GM12864 (cell line): Measurements from ENCODE around the gene CCNYL1.

Experiments
- DNase-seq: peaks from one replicate; pipeline ENCODE4 v3.0.0-alpha.2; 2011; ENCODE audit warnings: low read depth
- H3K4me3 ChIP-seq: 2 replicates; pipeline ENCODE4 v1.5.1; 2011; ENCODE audit warnings: mild to moderate bottlenecking, low read depth, low read length, control low read depth
- TF ChIP-seq, protein P1 (sequence below): IDR thresholded peaks from 2 replicates; pipeline ENCODE4 v1.5.1; 2011; ENCODE audit warnings: low read depth, mild to moderate bottlenecking, moderate library complexity, low read length, control low read depth, inconsistent platforms; ENCODE audit errors: missing control alignments

Gene CCNYL1

DNA sequence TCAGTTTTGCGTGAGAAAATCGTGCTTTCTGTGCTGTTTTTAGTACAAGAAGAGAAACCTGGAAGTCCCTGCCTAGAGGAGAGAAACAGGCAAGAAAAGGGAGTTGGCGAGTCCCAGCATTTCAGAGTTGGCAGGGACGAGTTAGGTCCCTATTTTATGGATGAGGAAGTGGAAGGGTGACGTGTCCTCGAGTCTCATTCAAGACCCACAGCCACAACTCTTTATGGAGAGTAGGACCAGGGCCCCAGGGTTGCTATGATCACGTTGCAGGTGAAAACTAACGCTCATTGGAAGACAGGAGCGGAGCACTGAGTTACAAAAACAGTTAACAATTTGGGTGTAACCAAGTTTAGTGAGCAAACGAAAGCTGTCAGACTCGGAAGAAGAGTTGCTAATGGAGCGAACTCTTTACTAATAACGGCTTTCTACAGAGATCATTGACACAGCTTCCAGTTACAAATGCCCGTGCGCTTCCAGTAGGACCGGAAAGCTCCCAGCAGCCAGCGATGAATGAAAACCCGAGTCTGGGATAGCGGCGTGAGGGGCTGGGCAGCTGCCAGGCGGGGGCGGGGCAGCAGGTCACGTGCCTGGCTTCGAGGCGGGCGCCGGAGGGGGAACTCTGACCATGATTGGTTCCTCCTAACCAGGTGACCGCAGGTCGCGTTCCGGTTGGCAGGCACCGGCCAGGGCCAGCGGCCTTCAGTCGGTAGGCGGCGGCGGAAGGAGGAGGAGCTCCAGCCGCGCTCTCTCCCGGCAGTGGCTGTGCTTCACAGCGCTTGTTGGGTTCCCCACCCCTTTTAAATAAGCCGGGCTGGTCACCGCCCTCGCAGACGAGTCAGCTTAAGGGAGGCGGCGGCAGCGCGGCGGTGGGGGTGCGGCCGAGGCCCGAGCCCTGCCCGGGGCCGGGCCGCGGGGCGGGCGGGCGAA is at the start of gene CCNYL1:
Gene CCNYL1 (plus strand): TSS at position 827 of the 927 bp plus-strand sequence. CDS start 257 bp downstream, outside the sequence.
- DNase-seq, result peak; percentile 97
- TF ChIP-seq, protein P1, sequence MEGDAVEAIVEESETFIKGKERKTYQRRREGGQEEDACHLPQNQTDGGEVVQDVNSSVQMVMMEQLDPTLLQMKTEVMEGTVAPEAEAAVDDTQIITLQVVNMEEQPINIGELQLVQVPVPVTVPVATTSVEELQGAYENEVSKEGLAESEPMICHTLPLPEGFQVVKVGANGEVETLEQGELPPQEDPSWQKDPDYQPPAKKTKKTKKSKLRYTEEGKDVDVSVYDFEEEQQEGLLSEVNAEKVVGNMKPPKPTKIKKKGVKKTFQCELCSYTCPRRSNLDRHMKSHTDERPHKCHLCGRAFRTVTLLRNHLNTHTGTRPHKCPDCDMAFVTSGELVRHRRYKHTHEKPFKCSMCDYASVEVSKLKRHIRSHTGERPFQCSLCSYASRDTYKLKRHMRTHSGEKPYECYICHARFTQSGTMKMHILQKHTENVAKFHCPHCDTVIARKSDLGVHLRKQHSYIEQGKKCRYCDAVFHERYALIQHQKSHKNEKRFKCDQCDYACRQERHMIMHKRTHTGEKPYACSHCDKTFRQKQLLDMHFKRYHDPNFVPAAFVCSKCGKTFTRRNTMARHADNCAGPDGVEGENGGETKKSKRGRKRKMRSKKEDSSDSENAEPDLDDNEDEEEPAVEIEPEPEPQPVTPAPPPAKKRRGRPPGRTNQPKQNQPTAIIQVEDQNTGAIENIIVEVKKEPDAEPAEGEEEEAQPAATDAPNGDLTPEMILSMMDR, result no peak
- peak within 1 kb of the TSS; percentile 90 for H3K4me3 ChIP-seq

DNA sequence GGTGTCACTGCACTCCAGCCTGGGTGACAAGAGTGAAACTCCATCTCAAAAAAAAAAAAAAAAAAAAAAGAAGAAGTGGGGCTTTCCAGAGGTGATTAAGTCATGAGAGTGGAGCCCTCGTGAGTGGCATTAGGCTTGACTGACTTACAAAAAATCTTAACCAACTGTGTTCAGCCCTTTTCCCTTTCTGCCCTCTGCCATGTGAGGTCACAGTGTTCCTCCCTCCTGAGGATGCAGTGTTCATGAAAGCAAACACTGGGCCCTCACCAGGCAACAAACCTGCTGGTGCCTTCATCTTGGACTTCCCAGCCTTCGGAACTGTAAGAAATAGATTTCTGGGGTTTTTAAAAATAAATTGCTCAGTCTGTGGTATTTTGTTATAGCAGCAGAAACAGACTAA is 49.2 kb upstream of the CCNYL1 start:
- no peak overlapping the region; the same call in 1 of the 2 replicates for H3K4me3 ChIP-seq
- TF ChIP-seq, protein P1, result no peak
- peak; percentile 76 for DNase-seq

DNA sequence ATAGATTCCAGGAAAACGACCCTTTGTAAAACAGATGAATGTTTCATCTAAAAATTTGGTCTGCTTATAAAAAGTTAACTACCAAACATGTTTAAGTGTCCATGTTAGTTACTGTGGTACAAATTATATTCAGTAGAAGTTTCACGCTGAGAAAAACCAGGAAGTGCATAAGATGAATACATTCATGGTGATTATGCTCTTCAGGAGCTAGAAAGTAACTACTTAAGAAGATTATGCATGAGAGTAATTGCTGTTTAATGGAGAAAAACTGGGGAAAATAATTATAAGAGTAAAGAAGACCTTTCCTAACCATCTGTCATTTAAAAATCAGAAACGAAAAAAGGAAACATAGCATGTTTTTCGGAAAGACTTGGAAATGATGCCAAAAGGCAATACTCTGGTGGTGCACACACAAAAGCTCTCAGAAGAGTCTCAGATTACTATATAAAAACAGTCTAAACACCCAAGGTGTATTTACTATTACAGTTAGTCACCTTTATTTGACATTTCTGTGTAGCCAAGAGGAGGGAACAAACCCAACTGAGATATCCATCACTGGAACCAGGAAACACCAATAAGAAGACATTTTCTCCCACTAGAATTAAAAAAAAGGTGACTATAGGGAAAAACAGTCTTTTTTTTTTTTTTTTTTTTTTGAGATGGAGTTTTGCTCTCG is 47.4 kb upstream of the CCNYL1 start:
- H3K4me3 ChIP-seq, result no peak overlapping the region
- no peak for DNase-seq
- TF ChIP-seq, protein P1, result no peak

DNA sequence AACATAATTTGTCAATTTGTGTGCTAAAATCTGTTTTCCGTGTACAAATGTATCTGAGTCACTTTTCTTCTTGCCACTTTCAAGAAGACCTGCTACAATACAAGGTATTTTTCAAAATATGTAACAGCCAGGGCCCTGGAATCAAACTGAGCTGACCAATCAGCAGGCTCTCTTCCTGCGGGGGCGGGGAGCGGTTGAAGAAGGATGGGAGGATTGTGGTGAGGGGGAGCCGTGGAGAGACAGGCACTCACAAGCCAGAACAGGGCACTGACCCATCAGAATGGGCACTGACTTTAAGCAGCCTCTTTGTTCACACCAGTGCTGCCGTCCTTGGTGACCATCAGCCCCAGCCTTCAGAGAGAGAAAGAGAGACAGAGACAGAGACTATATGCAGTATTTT is 40.6 kb upstream of the CCNYL1 start:
- TF ChIP-seq, protein P1, result no peak
- no peak overlapping the region for H3K4me3 ChIP-seq
- no peak for DNase-seq

DNA sequence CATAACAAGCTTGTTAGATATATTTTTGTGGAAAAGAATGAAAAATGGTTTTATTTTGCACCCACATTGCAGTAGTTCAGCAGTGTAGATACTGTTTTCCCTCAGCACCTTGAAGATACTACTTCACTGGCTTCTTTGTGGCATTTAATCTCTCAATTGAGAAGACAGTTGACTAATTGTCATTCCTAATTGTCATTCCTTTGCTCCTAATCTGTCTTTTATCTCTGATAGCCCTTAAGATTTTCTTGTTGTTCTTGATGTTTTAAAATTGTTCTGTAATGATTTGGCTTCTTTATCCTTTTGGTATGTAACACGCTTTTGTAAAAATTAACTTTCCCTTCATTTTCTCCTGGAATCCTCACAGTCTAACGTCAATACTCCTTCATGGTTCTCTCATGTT is 38.0 kb upstream of the CCNYL1 start:
- H3K4me3 ChIP-seq, result no peak overlapping the region
- TF ChIP-seq, protein P1, result no peak
- no peak for DNase-seq

DNA sequence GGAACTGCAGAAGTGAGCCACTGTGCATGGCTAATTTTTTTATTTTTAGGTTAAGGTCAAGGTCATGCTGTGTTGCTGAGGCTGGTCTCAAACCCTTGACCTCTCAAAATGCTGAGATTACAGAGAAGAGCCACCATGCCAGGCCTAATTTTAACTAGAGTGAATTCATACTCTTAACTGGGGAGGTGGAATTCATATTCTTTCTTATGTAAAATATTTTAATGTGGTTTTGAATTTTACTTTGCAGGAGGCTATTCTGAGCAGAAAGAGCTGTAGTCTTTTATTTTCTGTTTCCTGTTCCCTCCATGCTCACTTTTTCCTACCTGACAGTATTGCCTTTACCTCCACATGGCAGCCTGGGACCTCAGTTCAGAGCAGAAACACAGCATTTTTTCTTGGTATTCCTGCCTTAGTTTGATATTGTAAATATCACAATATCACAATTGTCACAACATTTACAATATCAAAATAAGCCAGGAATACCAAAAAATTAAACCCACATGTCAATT is 37.1 kb upstream of the CCNYL1 start:
- TF ChIP-seq, protein P1, result no peak
- no peak for DNase-seq
- no peak overlapping the region for H3K4me3 ChIP-seq
